Measurements from ENCODE around the gene INO80. TPM values are rescaled to one million over a fixed set of nuclear protein-coding genes. Genes with fewer than 3 reads are reported as not detected.

Gene INO80
- total RNA-seq, 1 experiment from 2014 or later, result 15.3 TPM

GRCh38 chr15:41115161-41115651, 874 bp downstream of the INO80 start:
- intact Hi-C loops (cut with micrococcal nuclease; ENCODE audit: unreplicated experiment), result loop anchor here (10.0 kb wide), 1 partner anchor 70 kb away; no protein-coding TSS in a partner anchor
- H3K27me3 Mint-ChIP-seq (ENCODE audit: unreplicated experiment), result no peaks in the 10 kb centered on the region
- DNase-seq, result no peak
- H3K27ac Mint-ChIP-seq (ENCODE audit: unreplicated experiment), result peak overlapping the region; percentile 99
- TSS peak; percentile 71 for BruUV-seq (replicated peaks)
- no peaks in the 10 kb centered on the region for H3K9me3 Mint-ChIP-seq (ENCODE audit: low read depth, unreplicated experiment)
- H3K4me3 Mint-ChIP-seq (ENCODE audit: low read depth, unreplicated experiment), result peak overlapping the region; percentile 91
- H3K36me3 Mint-ChIP-seq (ENCODE audit: insufficient read depth, unreplicated experiment), result peaks cover 28% of the 10 kb centered on the region
- TF ChIP-seq CTCF (IDR thresholded peaks at IDR 0.05; ENCODE audit: unreplicated experiment), result no peak
- CTCF ChIA-PET, result interaction anchor here (1.2 kb wide), 2 partner anchors 11 to 13 kb away, joined by 3 read pairs; no protein-coding TSS in a partner anchor
- H3K4me1 Mint-ChIP-seq (ENCODE audit: low read depth, unreplicated experiment), result no peaks in the 10 kb centered on the region

- no peak for TF ChIP-seq CTCF (IDR thresholded peaks at IDR 0.05; ENCODE audit: unreplicated experiment)
- no peak for DNase-seq
- CTCF ChIA-PET, result no interaction called here
- Mint-ChIP-seq H3K4me3 (ENCODE audit: low read depth, unreplicated experiment) (no peak overlapping the region), H3K9me3 (ENCODE audit: low read depth, unreplicated experiment) (no peaks in the 10 kb centered on the region), H3K36me3 (ENCODE audit: insufficient read depth, unreplicated experiment) (peaks cover 6% of the 10 kb centered on the region), H3K4me1 (ENCODE audit: low read depth, unreplicated experiment) (peaks cover 8% of the 10 kb centered on the region), H3K27me3 (ENCODE audit: unreplicated experiment) (no peaks in the 10 kb centered on the region), H3K27ac (ENCODE audit: unreplicated experiment) (no peak overlapping the region)
- intact Hi-C loops (cut with micrococcal nuclease; ENCODE audit: unreplicated experiment), result no loop called here
- no TSS peak for BruUV-seq (replicated peaks)
These were observed 9.1 kb downstream of the INO80 start for GRCh38 chr15:41106947-41107346.

- TF ChIP-seq CTCF (IDR thresholded peaks at IDR 0.05; ENCODE audit: unreplicated experiment), result no peak
- CTCF ChIA-PET, result no interaction called here
These were observed 10.4 kb downstream of the INO80 start for GRCh38 chr15:41105348-41106334.

GRCh38 chr15:41104234-41104633, 11.8 kb downstream of the INO80 start:
- Mint-ChIP-seq H3K4me1 (ENCODE audit: low read depth, unreplicated experiment) (peaks cover 8% of the 10 kb centered on the region), H3K27ac (ENCODE audit: unreplicated experiment) (no peak overlapping the region), H3K27me3 (ENCODE audit: unreplicated experiment) (no peaks in the 10 kb centered on the region), H3K9me3 (ENCODE audit: low read depth, unreplicated experiment) (no peaks in the 10 kb centered on the region), H3K4me3 (ENCODE audit: low read depth, unreplicated experiment) (no peak overlapping the region), H3K36me3 (ENCODE audit: insufficient read depth, unreplicated experiment) (peaks cover 6% of the 10 kb centered on the region)
- CTCF ChIA-PET, result no interaction called here
- no peak for DNase-seq
- no peak for TF ChIP-seq CTCF (IDR thresholded peaks at IDR 0.05; ENCODE audit: unreplicated experiment)
- intact Hi-C loops (cut with micrococcal nuclease; ENCODE audit: unreplicated experiment), result no loop called here
- BruUV-seq (replicated peaks), result no TSS peak

More at GRCh38 chr15:41105348-41106334, 10.4 kb downstream of the INO80 start:
- DNase-seq, result no peak
- no peaks in the 10 kb centered on the region for H3K27me3 Mint-ChIP-seq (ENCODE audit: unreplicated experiment)
- BruUV-seq (replicated peaks), result no TSS peak
- H3K4me1 Mint-ChIP-seq (ENCODE audit: low read depth, unreplicated experiment), result peaks cover 8% of the 10 kb centered on the region
- no peaks in the 10 kb centered on the region for H3K9me3 Mint-ChIP-seq (ENCODE audit: low read depth, unreplicated experiment)
- peaks cover 6% of the 10 kb centered on the region for H3K36me3 Mint-ChIP-seq (ENCODE audit: insufficient read depth, unreplicated experiment)
- H3K4me3 Mint-ChIP-seq (ENCODE audit: low read depth, unreplicated experiment), result no peak overlapping the region
- intact Hi-C loops (cut with micrococcal nuclease; ENCODE audit: unreplicated experiment), result no loop called here
- no peak overlapping the region for H3K27ac Mint-ChIP-seq (ENCODE audit: unreplicated experiment)
